ENCODE data around the gene NR5A1.

DNA sequence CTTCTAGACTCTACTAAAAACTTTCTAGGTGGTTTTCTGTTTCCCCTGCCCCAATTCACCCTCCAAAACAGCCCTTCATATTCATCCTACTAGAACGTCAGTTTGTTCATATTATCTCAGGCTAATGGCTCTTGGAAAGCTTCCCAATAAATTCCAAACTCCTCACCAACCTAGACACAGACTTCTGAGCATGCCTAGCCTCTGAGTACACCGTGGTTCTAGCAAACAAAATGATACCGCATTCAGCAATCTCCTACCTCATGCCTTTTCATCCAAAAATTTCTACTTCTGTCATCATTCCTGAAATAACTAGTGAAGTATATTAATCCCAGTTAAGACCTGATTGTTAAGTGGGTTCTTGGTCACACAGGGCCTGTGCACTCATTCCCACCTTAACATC lies 46.5 kb upstream of the NR5A1 start:
- TF ChIP-seq, protein P1, sequence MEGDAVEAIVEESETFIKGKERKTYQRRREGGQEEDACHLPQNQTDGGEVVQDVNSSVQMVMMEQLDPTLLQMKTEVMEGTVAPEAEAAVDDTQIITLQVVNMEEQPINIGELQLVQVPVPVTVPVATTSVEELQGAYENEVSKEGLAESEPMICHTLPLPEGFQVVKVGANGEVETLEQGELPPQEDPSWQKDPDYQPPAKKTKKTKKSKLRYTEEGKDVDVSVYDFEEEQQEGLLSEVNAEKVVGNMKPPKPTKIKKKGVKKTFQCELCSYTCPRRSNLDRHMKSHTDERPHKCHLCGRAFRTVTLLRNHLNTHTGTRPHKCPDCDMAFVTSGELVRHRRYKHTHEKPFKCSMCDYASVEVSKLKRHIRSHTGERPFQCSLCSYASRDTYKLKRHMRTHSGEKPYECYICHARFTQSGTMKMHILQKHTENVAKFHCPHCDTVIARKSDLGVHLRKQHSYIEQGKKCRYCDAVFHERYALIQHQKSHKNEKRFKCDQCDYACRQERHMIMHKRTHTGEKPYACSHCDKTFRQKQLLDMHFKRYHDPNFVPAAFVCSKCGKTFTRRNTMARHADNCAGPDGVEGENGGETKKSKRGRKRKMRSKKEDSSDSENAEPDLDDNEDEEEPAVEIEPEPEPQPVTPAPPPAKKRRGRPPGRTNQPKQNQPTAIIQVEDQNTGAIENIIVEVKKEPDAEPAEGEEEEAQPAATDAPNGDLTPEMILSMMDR (IDR thresholded peaks at IDR 0.05), result no peak
- TF ChIP-seq POLR2A (IDR thresholded peaks at IDR 0.05), result no peak
